Ishikawa (cell line): ENCODE results near the gene EMSY.

Source experiments
- CEBPB ChIP-seq: IDR thresholded peaks from 2 replicates; pipeline ENCODE4 v1.6.1; 2012
- CREB1 ChIP-seq: IDR thresholded peaks from 2 replicates; pipeline ENCODE4 v1.6.1; 2012; ENCODE audit warnings: low read depth
- EGR1 ChIP-seq: IDR thresholded peaks from 2 replicates; pipeline ENCODE4 v1.6.1; 2012
- EP300 ChIP-seq: IDR thresholded peaks from 2 replicates; pipeline ENCODE4 v1.6.1; 2012; ENCODE audit warnings: borderline replicate concordance
- FOXM1 ChIP-seq: IDR thresholded peaks from 2 replicates; pipeline ENCODE4 v1.6.1; 2012; ENCODE audit warnings: low read depth, borderline replicate concordance
- MAX ChIP-seq: IDR thresholded peaks from 2 replicates; pipeline ENCODE4 v1.6.1; 2012
- NFIC ChIP-seq: IDR thresholded peaks from 2 replicates; pipeline ENCODE4 v1.6.1; 2012
- RAD21 ChIP-seq: IDR thresholded peaks from 2 replicates; pipeline ENCODE4 v1.6.1; 2012; ENCODE audit warnings: low read depth
- TAF1 ChIP-seq: IDR thresholded peaks from 2 replicates; pipeline ENCODE4 v1.6.1; 2012; ENCODE audit warnings: low read depth, mild to moderate bottlenecking
- TCF12 ChIP-seq: IDR thresholded peaks from 2 replicates; pipeline ENCODE4 v1.6.1; 2012; ENCODE audit warnings: low read depth
- TEAD4 ChIP-seq: IDR thresholded peaks from 2 replicates; pipeline ENCODE4 v1.6.1; 2012
- USF1 ChIP-seq: IDR thresholded peaks from 2 replicates; pipeline ENCODE4 v1.6.1; 2012
- YY1 ChIP-seq: IDR thresholded peaks from 2 replicates; pipeline ENCODE4 v1.6.1; 2012; ENCODE audit warnings: low read depth
- ZBTB7A ChIP-seq: IDR thresholded peaks from 2 replicates; pipeline ENCODE4 v1.6.1; 2012; ENCODE audit warnings: low read depth
- TF ChIP-seq, protein P1 (sequence below): IDR thresholded peaks from 2 replicates; pipeline ENCODE4 v1.6.1; 2012; ENCODE audit warnings: low read depth, mild to moderate bottlenecking

The EMSY gene

GRCh38 chr11:76588455-76589325 is 143.9 kb downstream of the EMSY start:
- TF ChIP-seq TAF1: no peak
- no peak for TF ChIP-seq ZBTB7A
- TF ChIP-seq FOXM1: no peak
- no peak for TF ChIP-seq TEAD4
- no peak for TF ChIP-seq USF1
- TF ChIP-seq EGR1: no peak
- no peak for TF ChIP-seq CEBPB
- TF ChIP-seq YY1: no peak

- TF ChIP-seq TEAD4 (no peak), EP300 (no peak), NFIC (no peak)
These were observed 144.7 kb downstream of the EMSY start for GRCh38 chr11:76589477-76589876.

DNA sequence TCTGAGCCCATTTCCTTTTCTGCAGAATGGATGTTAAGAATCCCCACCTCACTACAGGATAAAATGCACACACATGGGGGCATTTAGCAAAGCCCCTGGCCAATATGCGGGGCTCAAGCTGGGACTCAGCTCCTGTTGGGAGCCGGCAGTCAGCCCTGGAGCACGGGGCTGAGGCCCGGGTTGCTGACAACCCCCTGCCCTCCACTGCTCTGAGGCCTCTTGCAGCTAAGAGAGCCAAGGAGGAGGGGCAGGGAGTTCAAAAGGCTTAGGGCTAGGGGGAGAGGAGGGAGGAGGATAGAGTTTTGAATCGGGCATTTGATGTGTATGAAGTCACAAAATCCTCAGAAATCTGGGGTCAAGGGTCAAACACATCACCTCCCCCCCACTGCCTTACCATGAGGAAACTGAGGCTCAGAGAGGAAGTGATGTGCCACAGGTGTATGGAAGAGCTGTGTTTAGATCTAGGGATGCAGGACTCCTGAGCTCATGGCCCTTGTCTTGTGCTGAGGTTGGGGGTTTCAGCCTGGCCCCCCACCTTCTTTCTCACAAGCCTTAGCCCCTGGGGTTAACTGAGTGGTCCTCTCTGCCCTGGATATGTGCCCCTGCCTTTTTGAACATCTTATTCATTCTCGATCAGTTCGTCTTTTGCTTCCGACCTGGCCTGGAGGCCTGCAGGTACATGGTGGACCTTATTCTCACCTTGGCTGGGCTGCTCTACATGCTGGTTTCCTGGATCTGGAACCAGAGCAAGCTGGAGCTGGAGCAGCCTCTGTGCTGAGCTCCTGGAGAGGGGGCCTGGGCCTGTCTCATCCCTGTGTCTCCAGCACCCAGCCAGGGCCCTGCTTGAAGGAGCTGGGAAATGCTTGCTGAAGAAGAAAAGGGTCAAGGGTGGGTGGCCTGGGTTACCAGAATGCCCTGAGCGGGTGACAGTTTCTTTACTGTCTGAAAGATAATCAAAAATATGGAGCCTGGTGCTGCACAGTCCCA is 145.4 kb downstream of the EMSY start:
- TF ChIP-seq TAF1 (no peak), YY1 (no peak), RAD21 (no peak), NFIC (no peak), CEBPB (no peak), ZBTB7A (no peak), FOXM1 (no peak), TCF12 (no peak), CREB1 (no peak), EGR1 (no peak)
- TF ChIP-seq, protein P1, sequence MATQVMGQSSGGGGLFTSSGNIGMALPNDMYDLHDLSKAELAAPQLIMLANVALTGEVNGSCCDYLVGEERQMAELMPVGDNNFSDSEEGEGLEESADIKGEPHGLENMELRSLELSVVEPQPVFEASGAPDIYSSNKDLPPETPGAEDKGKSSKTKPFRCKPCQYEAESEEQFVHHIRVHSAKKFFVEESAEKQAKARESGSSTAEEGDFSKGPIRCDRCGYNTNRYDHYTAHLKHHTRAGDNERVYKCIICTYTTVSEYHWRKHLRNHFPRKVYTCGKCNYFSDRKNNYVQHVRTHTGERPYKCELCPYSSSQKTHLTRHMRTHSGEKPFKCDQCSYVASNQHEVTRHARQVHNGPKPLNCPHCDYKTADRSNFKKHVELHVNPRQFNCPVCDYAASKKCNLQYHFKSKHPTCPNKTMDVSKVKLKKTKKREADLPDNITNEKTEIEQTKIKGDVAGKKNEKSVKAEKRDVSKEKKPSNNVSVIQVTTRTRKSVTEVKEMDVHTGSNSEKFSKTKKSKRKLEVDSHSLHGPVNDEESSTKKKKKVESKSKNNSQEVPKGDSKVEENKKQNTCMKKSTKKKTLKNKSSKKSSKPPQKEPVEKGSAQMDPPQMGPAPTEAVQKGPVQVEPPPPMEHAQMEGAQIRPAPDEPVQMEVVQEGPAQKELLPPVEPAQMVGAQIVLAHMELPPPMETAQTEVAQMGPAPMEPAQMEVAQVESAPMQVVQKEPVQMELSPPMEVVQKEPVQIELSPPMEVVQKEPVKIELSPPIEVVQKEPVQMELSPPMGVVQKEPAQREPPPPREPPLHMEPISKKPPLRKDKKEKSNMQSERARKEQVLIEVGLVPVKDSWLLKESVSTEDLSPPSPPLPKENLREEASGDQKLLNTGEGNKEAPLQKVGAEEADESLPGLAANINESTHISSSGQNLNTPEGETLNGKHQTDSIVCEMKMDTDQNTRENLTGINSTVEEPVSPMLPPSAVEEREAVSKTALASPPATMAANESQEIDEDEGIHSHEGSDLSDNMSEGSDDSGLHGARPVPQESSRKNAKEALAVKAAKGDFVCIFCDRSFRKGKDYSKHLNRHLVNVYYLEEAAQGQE: no peak

DNA sequence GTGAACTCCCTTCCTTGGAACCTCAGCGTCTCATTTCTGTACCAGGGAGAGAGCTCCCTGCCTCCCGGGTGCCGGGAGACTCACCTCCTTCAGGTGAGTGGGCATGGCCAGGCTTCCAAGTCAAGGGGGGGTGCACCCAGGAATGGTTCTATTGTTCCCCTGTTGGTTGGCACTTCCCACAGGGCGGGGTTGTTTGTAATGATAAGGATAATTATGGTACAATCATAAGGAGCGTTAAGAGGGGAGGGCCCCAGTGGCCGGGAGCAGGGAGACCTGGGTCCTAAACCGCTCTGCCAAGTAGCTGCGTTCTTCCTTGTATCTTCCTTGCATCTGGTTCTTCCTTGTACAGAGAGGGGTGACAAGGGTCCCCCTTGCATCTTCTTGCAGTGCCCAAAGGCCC is 146.6 kb downstream of the EMSY start:
- TF ChIP-seq NFIC: no peak
- no peak for TF ChIP-seq ZBTB7A
- TF ChIP-seq TAF1: no peak
- TF ChIP-seq CREB1: no peak
- TF ChIP-seq YY1: no peak
- no peak for TF ChIP-seq CEBPB
- TF ChIP-seq FOXM1: no peak
- TF ChIP-seq EGR1: no peak
- no peak for TF ChIP-seq TEAD4
- TF ChIP-seq EP300: no peak
- TF ChIP-seq TCF12: no peak
- TF ChIP-seq RAD21: no peak
- TF ChIP-seq, protein P1: no peak
- no peak for TF ChIP-seq MAX
- TF ChIP-seq USF1: no peak
